ENCODE results near the gene PRDX6. TPM values are rescaled to one million over a fixed set of nuclear protein-coding genes. Genes with fewer than 3 reads are reported as not detected.

Gene PRDX6
- total and polyA plus RNA-seq, 10 of the 15 experiments (the other 5 are each of a cell fraction or from before 2014, with no cell fraction given), result 70.7 to 230 (median 138) TPM

DNA sequence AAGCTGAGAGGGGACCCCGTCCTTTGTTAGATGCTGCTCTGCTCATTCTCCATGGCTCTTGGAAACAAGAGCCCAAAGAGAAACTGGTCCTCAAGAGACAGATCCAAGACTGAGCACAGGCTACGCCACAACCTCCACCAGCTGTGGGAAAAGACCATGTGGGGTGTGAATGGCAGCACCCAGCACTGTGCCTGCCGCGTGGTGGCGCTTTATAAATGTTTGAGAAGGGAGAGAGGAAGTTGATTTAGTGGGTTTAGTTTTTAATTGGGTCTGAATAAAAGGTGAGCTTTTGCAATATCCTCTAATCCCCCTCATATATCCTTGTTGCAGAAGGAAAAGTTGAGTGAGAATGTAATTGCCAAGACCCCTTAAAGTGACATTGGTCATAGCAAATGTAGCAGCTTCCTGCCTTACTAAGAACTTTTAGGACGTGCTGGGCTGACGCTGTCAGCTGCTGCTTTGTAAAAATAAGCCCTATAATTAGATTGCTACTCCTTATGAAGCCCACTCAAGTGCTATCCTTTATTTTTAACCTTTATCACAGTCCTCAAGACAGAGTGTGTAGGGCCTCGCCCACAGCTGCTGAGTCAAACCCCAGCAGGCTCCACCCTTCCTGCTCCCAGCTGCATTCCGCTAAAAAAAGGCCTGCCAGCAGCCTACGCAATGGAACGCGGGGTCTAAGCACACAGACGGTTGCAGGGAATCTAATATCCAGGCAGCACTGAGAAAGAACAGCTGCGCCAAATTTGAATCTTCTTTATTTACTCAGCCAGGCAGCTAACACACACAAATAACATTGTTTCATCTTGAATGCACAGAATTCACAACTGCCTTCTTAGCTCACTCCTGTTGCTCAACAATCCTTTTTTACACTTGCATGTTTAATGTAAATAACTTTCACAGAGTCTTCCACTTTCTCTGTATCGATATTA is 47.4 kb upstream of the PRDX6 start (continued):
- TF ChIP-seq FOXK2 (IDR thresholded peaks at IDR 0.05), result no peak
- TF ChIP-seq FOXM1 (IDR thresholded peaks at IDR 0.05; ENCODE audit: low read depth, low read length), result no peak
- TF ChIP-seq NFIC (IDR thresholded peaks at IDR 0.05; ENCODE audit: low read depth, low read length), result no peak
- TF ChIP-seq SMC3 (IDR thresholded peaks at IDR 0.05; ENCODE audit: borderline replicate concordance, low read length), result peak; percentile 61; the same call in 1 of the 2 replicates
- TF ChIP-seq POU2F2 (IDR thresholded peaks at IDR 0.05; ENCODE audit: borderline replicate concordance, low read depth, low read length), result peak; percentile 37; the same call in 1 of the 3 replicates

- no peak overlapping the region for H3K4me2 ChIP-seq (ENCODE audit: control insufficient read depth, insufficient read depth)
- H2AFZ ChIP-seq (ENCODE audit: control insufficient read depth, low read depth, low read length), result no peak overlapping the region
- ChIA-PET POLR2A (interaction anchor here (1.2 kb wide), 1 partner anchor 11 kb away, joined by 3 read pairs; no protein-coding TSS in a partner anchor), SMC1A (ENCODE audit: uncharacterized antibody, unreplicated experiment) (interaction anchor here (0.7 to 4.1 kb wide), 25 partner anchors 8 to 787 kb away, joined by 3 to 70 read pairs (median 4); partner anchors contain the start of genes CENPL and DARS2), CTCF (interaction anchor here (0.6 to 5.0 kb wide), 43 partner anchors 8 to 1793 kb away, joined by 3 to 39 read pairs (median 5); partner anchors contain the start of genes CENPL, DARS2, KLHL20 and PRDX6), RAD21 (ENCODE audit: unreplicated experiment) (interaction anchor here (0.7 to 3.3 kb wide), 20 partner anchors 9 to 787 kb away, joined by 3 to 35 read pairs (median 6); partner anchors contain the start of genes CENPL, DARS2, KLHL20 and PRDX6)
- intact Hi-C loops (cut with micrococcal nuclease; ENCODE audit: unreplicated experiment), result loop anchor here (2.0 to 10.0 kb wide), 6 partner anchors 46 to 786 kb away; partner anchors contain the start of genes CENPL, DARS2, KLHL20 and PRDX6
- DNase-seq (ENCODE audit: low read depth, low spot score), result no peak
- no TSS peak for BruUV-seq (replicated peaks)
- no peak overlapping the region for H3K9ac ChIP-seq (ENCODE audit: control insufficient read depth, insufficient read depth, low read length)
- TF ChIP-seq TCF12 (IDR thresholded peaks at IDR 0.05; ENCODE audit: low read depth, low read length) (no peak), TARDBP (IDR thresholded peaks at IDR 0.05; ENCODE audit: borderline replicate concordance) (no peak), MYC (IDR thresholded peaks at IDR 0.05; ENCODE audit: insufficient read depth, insufficient read length, insufficient replicate concordance, low read length, severe bottlenecking) (no peak), NR2F1 (conservative IDR thresholded peaks at IDR 0.05) (no peak), SUZ12 (IDR thresholded peaks at IDR 0.05; ENCODE audit: unreplicated experiment) (no peak), SP1 (IDR thresholded peaks at IDR 0.05; ENCODE audit: low read depth, low read length) (no peak), ETV6 (conservative IDR thresholded peaks at IDR 0.05 in 1 of 2, IDR thresholded peaks at IDR 0.05 in 1 of 2; ENCODE audit: borderline replicate concordance in 1 of 2, low read depth in 1 of 2) (no peak)
- TF ChIP-seq, protein P1, sequence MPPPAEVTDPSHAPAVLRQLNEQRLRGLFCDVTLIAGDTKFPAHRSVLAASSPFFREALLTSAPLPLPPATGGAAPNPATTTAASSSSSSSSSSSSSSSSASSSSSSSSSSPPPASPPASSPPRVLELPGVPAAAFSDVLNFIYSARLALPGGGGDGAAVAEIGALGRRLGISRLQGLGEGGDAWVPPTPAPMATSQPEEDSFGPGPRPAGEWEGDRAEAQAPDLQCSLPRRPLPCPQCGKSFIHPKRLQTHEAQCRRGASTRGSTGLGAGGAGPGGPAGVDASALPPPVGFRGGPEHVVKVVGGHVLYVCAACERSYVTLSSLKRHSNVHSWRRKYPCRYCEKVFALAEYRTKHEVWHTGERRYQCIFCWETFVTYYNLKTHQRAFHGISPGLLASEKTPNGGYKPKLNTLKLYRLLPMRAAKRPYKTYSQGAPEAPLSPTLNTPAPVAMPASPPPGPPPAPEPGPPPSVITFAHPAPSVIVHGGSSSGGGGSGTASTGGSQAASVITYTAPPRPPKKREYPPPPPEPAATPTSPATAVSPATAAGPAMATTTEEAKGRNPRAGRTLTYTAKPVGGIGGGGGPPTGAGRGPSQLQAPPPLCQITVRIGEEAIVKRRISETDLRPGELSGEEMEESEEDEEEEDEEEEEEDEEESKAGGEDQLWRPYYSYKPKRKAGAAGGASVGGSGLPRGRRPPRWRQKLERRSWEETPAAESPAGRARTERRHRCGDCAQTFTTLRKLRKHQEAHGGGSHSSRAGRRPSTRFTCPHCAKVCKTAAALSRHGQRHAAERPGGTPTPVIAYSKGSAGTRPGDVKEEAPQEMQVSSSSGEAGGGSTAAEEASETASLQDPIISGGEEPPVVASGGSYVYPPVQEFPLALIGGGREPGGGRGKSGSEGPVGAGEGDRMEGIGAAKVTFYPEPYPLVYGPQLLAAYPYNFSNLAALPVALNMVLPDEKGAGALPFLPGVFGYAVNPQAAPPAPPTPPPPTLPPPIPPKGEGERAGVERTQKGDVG (CRISPR knock-in tag; IDR thresholded peaks at IDR 0.05), result no peak
- FAIRE-seq, result no peak
- H3K27me3 ChIP-seq (replicated peaks in 1 of 2; ENCODE audit: control insufficient read depth in 2 of 2, insufficient read depth in 2 of 2, low read length in 1 of 2), result no peaks in the 10 kb centered on the region
- H4K20me1 ChIP-seq (ENCODE audit: control insufficient read depth, insufficient read depth), result no peaks in the 10 kb centered on the region
- H3K9me3 ChIP-seq (replicated peaks; ENCODE audit: control insufficient read depth, insufficient read depth, low read length), result no peaks in the 10 kb centered on the region
- H3K27ac ChIP-seq (ENCODE audit: control insufficient read depth, insufficient read depth), result no peak overlapping the region
- no peak overlapping the region for H3K4me3 ChIP-seq
- peaks cover 19% of the 10 kb centered on the region for H3K4me1 ChIP-seq (ENCODE audit: control insufficient read depth, insufficient read depth, low read length)
- H3K79me2 ChIP-seq (ENCODE audit: control insufficient read depth, insufficient read depth, low read length), result no peaks in the 10 kb centered on the region
- no peaks in the 10 kb centered on the region for H3K36me3 ChIP-seq (ENCODE audit: control insufficient read depth in 2 of 2, insufficient read depth in 2 of 2, low read length in 1 of 2)
- WGBS (ENCODE audit: insufficient coverage, insufficient replicate concordance, low lambda C conversion rate, missing lambda C conversion rate), result 0% methylated on average over 2 of the region's 2 CpGs
- in situ Hi-C loops (cut with MboI), result loop anchor here (5.0 to 25.0 kb wide), 4 partner anchors 392 to 1314 kb away; partner anchors contain the start of genes CENPL and DARS2
- no peak for ATAC-seq
These were observed 46.3 kb upstream of the PRDX6 start for GRCh38 chr1:173430677-173431303.
